Fibroblast of skin of back (primary cell): ENCODE measurements around the gene GPR37. TPM values are rescaled to one million over a fixed set of nuclear protein-coding genes. Genes with fewer than 3 reads are reported as not detected.

Source experiments
- DNase-seq: peaks from one replicate; pipeline ENCODE4 v3.0.0-alpha.2; 2013
- polyA plus RNA-seq, 2 experiments: library from polyadenylated mRNA; unstranded; fragments of 120-200 nt; gene quantifications; one replicate each; pipeline ENCODE4 v1.2.1, GENCODE V29; 2013; ENCODE audit not compliant: insufficient read length in 2 of 2

The GPR37 gene, protein sequence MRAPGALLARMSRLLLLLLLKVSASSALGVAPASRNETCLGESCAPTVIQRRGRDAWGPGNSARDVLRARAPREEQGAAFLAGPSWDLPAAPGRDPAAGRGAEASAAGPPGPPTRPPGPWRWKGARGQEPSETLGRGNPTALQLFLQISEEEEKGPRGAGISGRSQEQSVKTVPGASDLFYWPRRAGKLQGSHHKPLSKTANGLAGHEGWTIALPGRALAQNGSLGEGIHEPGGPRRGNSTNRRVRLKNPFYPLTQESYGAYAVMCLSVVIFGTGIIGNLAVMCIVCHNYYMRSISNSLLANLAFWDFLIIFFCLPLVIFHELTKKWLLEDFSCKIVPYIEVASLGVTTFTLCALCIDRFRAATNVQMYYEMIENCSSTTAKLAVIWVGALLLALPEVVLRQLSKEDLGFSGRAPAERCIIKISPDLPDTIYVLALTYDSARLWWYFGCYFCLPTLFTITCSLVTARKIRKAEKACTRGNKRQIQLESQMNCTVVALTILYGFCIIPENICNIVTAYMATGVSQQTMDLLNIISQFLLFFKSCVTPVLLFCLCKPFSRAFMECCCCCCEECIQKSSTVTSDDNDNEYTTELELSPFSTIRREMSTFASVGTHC
- 0.12 TPM for polyA plus RNA-seq (2013, experiment 1 of 2; ENCODE audit: insufficient read length)
- polyA plus RNA-seq (2013, experiment 2 of 2; ENCODE audit: insufficient read length), result 0.18 TPM

DNA sequence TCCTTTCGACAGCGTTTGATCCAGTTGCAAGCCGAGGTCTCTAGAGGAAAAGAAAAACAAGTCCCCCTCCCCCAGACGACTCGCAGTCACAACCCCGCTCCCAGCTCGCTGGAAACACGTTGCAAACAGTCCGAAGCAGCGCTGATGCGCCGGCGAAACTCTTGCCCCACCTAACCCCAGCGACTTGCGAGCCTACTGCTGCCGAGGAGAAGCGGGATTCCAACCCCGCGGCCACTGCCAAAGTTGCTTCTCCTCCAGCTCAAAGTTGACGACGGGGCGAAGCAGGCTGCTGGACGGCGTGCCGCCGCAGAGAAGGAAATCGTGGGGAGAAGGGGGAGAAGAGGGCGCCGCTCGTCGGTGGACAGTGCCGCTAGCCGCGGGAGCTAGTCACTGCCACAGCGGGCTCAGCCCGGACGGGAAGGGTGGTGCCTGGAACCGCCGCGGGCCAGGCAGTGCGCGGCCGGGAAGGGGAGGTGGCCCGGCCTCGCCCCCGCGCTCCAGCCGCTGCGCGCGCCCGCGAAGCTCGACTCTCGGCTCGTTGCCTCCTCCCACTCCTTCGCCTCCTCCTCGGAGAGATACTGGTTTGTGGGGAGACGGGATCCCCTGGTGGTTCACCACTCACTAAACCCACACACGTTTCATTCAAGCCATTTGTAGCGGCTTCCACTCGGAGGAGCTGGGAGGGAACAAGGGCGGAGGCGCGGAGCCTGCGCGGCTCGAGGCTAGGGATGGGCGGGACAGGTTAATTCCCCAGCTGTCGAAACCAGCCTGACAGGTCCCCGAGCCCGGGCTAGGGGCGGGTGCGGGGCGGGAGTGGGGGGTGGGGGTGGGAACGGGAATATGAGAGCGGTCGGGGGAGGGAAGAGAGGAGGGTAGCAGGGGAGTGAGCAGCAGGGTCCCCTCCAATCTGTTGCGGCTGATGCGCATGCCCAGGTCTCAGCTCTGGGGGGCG lies at the start of gene GPR37:
Gene GPR37 (minus strand): TSS at position 392 of the 952 bp plus-strand sequence. CDS start 816 bp downstream, outside the sequence.
- DNase-seq, result peak; percentile 42

DNA sequence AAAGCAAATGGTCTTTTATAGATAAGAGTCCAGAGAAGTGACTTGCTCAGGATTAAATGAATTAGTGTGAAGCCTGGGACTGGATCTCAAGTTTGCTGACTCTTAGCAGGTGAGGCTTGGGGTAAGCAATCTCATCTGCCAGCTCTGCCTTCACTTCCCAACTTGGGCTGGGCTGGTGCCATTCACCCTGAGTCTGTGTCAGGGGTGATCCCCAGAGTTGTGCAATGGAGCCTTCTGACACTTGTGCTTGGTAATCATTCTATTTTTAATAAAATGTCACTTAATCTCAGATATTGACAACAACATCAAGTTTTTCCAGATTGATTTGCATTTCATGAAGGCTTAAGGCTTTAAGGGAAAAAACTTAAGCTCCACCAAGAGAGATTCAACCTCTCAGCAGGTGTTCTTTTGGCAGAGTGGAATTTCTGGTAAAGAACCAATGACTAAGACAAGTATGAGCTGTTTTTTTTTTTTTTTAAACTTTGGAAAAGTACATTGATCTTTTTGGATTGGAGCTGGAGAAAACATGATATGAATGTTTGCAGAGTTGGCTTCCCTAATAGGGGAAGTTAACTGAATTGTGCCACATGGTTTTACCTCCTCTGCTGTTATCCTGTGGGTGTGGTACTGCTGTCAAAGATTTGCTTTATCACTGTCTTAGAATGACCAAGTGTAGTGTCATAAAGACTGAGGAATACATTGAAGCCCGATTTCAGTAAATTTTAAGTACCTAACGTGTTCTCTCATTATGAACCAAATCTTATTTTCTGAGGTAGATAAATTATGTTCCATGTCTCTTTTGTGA lies 48.6 kb upstream of the GPR37 start:
- DNase-seq, result no peak

DNA sequence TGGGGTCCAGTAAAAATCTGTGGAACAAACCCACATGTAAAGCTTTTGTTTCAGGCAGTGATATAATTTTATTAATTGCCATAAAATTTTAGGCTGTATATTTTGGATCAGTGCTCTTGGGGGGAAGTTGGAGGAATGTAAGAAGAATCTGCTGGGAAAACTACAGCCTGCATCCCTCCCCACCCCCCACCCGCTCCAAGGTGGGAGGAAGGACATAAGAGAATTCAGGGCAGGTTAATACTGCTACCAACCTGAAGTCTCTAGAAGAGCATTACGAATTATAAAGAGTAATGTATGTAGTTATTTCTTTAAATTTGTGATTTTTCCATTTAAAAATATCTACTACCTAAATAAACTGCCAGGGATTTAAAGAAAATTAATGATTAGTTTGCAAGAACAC lies 47.2 kb upstream of the GPR37 start:
- DNase-seq, result no peak

DNA sequence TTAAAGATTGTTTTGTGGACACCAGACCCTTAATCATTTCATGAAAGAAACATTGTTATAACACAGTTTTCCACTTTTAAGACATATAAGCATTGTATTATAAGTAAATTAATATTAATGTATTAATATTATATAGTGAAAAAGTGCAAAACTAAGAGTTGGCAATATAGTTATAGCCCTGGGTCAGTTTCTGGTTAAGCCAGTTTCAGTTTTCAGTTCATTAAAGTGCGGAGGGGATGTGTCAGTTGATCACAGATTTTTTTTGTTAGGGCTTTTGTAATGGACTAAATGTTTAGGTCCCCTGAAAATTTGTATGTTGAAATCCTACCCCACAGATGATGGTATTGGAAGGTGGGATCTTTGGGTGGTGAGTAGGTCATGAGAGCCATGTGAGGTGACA lies 45.7 kb upstream of the GPR37 start:
- no peak for DNase-seq

DNA sequence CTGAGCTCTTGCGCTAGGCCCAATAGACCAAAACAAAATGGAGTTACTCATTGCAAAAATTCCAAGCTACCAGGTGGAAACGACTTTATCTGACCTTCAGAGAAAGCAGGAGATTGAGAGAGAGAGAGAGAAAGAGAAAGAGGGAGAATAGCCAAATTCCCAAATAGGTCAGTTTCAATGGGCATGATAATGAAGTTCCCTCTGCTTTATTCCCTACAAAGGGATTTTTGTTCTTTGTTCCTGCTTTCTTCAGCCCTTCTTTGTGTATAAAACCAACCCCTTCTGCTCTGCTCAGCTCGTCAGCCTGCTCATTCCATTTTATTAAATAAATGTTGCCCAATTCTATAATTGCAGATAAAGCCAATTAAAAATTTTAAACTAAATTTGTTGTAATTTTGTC lies 45.0 kb upstream of the GPR37 start:
- no peak for DNase-seq

DNA sequence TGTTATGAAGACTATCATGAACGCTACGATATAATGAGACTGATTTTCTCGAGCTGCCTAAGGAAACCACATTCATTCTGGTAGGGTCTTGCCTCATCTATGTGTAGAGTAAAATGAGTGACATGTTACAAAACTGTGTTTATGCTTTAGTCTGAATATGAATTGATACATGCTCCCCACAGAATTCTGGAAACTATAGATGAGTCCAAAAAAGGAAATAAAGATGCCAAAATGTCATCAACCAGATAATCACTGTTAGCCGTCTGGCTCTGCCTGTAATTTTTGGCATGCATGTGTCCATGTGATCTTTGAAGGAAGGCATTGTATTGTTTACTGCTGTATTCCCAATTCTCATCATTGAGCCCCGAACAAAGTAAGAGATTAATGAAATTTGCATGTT lies 42.6 kb upstream of the GPR37 start:
- no peak for DNase-seq

DNA sequence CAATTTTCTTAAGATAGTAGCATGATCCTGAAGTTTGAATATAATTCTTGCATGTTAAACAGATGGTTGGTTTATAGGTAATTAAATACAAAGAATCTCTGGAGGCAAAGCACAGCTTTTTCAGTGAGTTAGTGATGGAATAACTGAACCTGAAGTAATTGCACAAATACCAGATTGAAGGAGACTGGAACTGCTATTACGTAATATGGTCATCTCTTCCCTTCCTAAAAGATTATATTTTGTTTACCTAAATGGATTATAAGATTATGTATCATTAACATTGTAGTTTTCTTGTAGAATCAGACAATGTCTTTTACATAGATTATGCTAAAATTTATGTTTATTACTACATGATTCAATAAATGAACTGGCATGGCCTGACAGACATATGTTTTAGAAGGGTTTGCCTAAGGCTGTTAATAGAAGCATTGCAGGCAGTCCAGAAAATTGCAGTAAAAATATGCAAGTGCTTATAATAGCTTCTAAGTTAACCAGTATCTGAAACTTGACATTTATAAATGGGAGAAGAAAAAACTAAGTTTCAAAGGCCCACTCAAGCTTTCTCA lies 35.8 kb upstream of the GPR37 start:
- no peak for DNase-seq

DNA sequence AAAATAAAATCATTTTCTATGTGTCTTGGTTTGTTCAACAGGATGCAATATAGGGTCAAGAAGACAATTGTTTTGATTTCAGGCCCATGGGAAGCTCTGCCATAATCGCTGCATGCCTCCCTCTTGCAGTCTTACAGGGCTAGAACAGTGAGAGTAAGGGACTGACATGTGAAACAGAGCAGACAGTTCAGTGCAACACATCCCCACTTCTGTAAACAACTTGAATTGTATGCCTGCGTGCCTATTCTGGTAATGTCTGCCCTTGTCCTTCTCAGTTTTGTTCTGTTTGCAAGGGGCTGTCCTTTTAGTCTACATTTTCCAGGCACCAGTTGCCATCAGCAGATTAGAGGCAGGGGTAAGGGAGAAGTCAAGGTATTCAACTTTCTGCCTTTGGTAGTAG lies 34.8 kb upstream of the GPR37 start:
- no peak for DNase-seq

DNA sequence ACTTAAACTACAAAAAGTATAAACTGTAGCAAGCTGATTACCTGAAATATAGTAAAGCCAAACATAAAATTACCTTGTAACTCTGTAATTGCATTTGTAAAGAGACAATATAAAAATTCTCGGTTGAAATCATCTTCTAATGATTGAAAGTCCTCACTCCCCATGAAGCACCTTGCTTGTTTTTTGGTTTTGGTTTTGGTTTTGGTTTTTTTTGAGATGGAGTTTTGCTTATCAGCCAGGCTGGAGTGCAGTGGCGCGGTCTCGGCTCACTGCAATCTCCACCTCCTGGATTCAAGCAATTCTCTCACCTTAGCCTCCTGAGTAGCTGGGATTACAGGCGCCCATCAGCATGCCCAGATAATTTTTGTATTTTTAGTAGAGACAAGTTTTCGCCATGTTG lies 33.9 kb upstream of the GPR37 start:
- no peak for DNase-seq

DNA sequence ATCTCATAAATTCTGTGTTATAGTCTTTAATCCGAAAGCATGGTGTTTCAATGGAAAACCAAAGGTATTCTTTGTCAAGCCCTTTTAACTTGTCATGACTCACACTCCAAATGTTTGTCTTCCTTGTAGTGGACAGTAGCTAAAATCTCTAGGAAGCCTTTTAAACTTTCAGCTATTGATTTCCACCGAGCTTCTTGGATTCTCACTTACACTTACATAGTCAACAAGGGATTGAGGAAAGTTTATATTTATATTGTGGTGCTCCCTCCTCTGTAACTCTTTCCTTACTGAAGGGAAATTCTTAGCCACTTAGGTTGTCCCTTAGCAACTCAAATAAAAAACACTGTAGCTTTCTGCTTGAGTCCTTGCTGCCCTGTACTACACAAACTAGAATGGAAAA lies 31.2 kb upstream of the GPR37 start:
- DNase-seq, result no peak

DNA sequence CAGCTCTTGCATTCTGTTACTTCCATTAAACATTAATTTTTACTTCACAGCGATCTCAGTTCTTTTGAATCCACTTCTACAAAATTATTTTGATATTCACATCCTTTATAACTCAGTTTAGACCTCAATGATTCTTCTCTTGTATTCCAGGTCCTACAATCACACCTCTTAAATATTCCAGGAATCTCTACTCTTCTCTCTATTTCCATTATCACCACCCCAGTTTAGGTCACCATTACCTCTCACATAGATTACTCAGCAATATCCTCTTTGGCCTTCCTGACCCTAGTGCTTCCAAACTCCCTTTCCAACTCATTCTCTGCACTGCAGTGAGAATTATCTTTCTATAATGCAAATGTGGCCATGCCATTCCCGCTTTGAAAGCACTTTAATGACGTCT lies 27.1 kb upstream of the GPR37 start:
- DNase-seq, result no peak

DNA sequence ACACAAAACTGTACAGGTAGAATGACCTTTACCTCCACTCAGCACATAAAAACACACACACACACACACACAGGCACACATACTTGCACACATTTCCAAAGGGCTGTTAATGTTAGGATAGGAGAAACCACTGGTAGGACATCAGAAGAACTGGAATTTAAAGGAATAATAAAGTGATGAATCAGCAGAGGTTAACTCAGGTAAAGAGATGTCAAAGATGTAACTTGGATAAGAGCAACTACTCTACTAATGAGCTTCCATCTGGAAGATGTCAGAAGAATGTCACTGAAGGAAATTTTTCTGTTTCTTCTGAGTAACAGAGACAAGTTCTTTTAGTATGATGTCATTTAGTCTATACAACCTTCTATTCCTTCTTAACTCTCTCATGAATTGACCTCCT lies 26.4 kb upstream of the GPR37 start:
- no peak for DNase-seq

DNA sequence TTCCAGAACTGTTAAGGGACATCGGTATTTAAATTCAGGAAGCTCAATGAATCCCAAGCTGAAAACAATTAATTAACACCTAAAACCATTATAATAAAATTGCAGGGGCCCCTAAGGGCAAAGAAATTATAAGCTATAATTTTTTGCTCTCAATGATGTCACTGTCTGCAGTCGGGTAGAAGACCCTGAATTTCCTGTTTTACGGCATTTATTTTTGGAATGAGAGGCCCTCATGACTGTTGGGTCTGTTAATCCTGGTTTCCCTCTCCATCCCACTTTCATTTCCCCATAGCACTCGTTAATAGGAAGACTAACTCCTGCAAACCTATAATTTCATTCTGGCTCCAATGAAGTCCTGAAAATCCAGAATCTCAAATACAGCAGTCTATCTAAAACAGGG lies 25.8 kb upstream of the GPR37 start:
- DNase-seq, result no peak

DNA sequence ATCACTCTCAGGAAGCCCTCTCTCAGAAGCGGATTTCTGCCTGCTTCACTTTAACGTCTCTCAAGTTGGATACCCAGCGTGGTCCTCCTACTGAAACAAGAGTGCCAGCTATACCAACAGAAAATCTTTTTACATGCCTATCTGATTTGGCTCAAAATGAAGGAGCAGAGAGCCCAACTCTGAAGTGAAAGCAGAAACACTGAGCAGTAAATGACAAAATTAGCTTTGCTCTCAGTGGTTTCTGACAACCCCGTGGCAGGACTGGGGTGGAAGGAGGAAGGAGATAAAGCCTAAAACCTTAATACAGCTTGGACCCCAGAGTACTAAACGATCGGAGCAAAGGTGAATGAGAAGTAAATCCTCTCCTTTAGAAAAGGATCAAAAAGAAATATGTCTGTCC lies 25.1 kb upstream of the GPR37 start:
- DNase-seq, result no peak

DNA sequence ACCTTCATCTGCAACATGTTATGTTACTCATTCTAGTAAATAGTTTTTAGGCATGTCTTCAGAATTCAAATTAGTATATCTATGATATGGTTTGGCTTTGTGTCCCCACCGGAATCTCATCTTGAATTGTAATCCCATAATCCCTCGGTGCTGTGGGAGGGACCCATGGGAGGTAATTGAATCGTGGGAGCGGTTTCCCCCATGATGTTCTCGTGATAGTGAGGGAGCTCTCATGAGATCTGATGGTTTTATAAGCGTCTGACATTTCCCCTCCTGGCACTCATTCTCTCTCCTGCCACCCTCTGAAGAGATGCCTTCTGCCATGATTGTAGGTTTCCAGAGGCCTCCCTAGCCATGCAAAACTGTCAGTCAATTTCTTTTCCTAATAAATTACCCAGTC lies 20.4 kb upstream of the GPR37 start:
- no peak for DNase-seq

DNA sequence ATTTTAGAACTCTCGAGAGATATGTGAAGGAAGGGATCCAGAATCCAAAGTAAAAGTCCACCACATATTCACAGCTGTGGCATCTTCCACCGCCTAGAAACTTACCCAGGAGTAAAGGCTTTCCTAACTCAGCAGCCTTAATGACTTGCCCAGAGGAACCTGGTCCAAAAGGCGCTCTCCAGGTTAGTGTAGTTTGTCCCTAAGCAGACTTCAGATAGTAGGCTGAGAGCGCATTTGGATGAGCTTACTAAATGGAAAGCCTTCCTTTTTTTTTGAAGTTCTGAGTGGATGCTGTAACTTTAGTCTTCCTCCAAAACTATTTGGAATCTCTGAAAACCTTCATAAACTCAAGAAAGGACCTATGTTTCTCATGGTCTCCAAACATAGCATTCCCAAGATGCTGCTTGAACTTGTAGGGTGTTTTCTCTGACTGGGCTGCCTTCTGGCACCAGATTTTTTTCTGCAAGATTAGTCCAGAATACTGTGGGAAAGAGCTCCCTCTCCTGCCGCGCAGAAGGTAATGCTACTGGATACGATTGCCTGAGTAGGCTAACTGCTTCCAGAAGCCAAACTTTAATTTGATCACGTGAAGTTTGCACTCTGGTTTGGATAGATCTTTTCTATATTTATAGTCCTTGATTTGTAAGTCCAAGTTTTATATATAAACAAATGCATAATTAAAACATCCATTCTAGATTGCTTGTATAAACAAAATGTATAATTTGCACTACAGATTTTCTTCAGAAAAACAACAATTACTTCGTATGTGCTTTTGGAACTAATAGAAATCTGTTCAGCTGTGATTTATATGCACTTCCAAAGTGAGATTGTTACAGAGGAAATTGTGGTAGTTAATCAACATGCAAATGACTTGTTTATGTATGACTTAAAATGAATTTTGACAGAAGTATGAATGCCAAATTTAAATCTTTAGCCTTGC lies 19.6 kb upstream of the GPR37 start:
- peak; percentile 41 for DNase-seq

DNA sequence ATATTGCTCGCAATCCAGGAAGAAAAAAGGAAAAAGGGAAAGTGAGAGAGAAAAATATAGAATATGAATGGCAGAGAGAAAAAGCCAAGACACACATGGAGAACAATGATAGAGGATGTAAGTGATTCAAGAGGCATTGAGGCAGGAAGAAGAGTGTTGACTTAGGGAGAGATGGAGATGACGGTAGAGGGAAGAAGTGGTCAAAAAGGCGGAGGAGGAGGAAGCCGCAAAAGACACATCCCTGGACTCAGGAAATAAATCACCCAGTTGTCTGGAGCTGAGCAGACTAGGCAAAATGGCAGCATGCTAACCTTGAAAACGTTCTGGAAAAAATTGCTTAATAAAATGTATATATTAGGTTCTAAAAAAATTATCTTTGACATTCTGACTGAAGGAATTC lies 17.7 kb upstream of the GPR37 start:
- no peak for DNase-seq

DNA sequence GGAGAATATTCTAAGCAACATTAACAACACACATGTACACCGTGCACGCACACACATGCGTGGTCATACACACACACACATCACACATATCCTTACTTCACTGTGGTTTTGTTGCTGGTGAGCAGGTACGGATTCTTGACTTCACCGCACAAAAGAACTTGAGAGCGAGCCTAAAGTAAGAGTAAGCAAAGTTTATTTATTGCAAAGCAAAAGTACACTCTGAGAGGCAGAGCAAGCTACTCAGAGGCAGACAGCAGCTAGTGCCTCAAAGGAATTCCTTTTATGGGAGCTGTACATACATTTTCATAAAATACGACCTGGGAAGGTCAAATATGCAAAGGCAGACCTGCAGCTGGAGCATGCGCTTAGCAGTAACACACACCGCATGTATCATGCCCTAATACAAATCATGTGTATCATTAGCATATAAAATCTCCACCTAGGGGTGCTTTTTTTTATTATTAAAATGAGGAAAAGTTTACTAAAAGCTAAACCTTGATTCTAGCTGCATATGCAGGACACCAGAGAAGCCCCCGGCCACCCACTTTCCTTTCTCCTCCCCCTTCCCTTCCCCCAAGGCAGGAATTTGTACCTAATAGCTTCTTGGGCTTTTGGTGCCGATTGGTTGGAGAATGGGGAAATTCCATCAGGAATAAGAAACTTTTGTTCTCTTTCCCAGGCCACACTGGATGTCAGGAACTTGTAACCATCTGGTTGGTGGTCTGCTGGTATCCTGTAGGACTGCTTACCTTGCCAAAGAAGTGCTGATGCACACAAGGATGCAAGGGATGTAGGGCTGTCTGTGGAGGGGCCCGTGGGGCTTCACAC lies 16.5 kb upstream of the GPR37 start:
- no peak for DNase-seq

DNA sequence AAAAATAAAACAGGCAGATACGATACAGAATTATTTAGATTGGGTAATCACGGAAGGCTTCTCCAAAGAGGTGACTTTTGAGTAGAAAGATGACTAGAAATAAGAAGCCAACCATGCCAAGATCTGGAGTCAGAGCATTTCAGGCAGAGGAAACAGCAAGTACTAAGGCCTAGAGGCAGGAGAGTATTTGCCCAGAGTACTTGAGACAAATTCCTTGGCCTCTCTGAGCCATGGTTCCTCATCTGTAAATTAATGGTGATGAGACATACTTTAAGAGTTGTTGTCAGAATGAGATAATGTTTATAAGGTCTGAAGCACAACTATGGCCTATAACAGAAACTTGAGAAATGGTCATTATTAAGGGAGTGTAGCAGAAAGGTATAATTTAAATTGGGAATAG lies 15.8 kb upstream of the GPR37 start:
- no peak for DNase-seq

DNA sequence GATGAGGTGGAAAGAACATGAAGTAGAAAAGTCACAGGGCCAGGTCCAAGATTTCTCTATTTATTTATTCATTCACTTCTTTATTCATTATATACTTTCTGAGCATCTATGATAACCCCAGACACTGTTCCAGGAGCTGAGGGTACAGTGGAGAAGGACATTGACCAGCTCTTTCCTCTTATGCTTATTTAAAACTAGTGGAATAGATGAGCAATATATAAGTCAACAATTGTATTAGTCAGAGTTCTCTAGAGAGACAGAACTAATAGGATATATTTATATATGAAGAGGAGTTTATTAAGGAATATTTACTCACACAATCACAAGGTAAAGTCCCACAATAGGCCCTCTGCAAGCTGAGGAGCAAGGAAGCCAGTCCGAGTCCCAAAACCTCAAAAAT lies 15.0 kb upstream of the GPR37 start:
- no peak for DNase-seq
